Lung (tissue), 12 donors: ENCODE measurements around the gene NRXN2. TPM values are rescaled to one million over a fixed set of nuclear protein-coding genes. Genes with fewer than 3 reads are reported as not detected.

Source experiments
- ATAC-seq: fragments of 200-7000 bp; cut with Tn5 transposase; one replicate; pipeline ENCODE4 v1.9.1; 2020; ENCODE audit warnings: moderate number of reproducible peaks; ENCODE audit not compliant: insufficient read depth, low FRiP score
- DNase-seq, 3 donors: peaks; one replicate each; pipeline ENCODE4 v3.0.0-alpha.2; 2013 to 2017
- H3K27ac ChIP-seq, 2 donors: one replicate each; pipeline ENCODE4 v1.5.1; 2013; ENCODE audit warnings: mild to moderate bottlenecking in 2 of 2, moderate library complexity in 2 of 2, control low read depth in 1 of 2, inconsistent platforms in 1 of 2, low read depth in 1 of 2, low read length in 1 of 2
- H3K27me3 ChIP-seq, 3 donors: one replicate each; pipeline ENCODE4 v1.5.1; 2013; ENCODE audit warnings: low read length in 2 of 3; ENCODE audit not compliant: control insufficient read depth in 3 of 3, insufficient read depth in 3 of 3
- H3K36me3 ChIP-seq, 4 donors: one replicate each; pipeline ENCODE4 v1.5.1; 2013; ENCODE audit warnings: low read length in 4 of 4, mild to moderate bottlenecking in 1 of 4, moderate library complexity in 1 of 4; ENCODE audit not compliant: control insufficient read depth in 4 of 4, insufficient read depth in 4 of 4
- H3K4me1 ChIP-seq, 5 donors: one replicate each; pipeline ENCODE4 v1.5.1; 2013; ENCODE audit warnings: low read length in 5 of 5, mild to moderate bottlenecking in 2 of 5, moderate library complexity in 1 of 5; ENCODE audit not compliant: control insufficient read depth in 5 of 5, insufficient read depth in 5 of 5
- H3K4me3 ChIP-seq: one replicate; pipeline ENCODE4 v1.5.1; 2013; ENCODE audit warnings: mild to moderate bottlenecking, control low read depth, moderate library complexity
- H3K9ac ChIP-seq, 2 donors: one replicate each; pipeline ENCODE4 v1.5.1; 2013; ENCODE audit warnings: low read length in 2 of 2, control low read depth in 1 of 2; ENCODE audit not compliant: insufficient read depth in 1 of 2
- H3K9me3 ChIP-seq, 4 donors: one replicate each; pipeline ENCODE4 v1.5.1; 2013; ENCODE audit warnings: low read length in 3 of 4, mild to moderate bottlenecking in 1 of 4, moderate library complexity in 1 of 4; ENCODE audit not compliant: control insufficient read depth in 4 of 4, insufficient read depth in 3 of 4
- CTCF ChIP-seq: IDR thresholded peaks from 2 replicates; pipeline ENCODE4 v1.5.1; 2012; ENCODE audit warnings: mild to moderate bottlenecking; ENCODE audit errors: control extremely low read depth, extremely low read depth
- whole genome bisulfite sequencing, 2 donors: extraction: QIAGEN DNeasy Blood & Tissue Kit; methylation state at CpG; one replicate each; pipeline ENCODE4 v1.1.7; 2013; 5-methylcytosine and 5-hydroxymethylcytosine counted together
- polyA plus RNA-seq, 2 donors: library from polyadenylated mRNA; stranded (reverse); fragments of 200-250 nt; gene quantifications; one replicate each; pipeline ENCODE4 v1.2.1, GENCODE V29; 2013
- total RNA-seq, 2 donors: library from RNA; depleted of rRNA in 1 of 2; stranded (reverse); fragments of >200 nt in 1 of 2; gene quantifications; one replicate each; pipeline ENCODE4 v1.2.1, GENCODE V29; 2014 to 2021
- donor health status: control.
- donor health status: control.
- donor health status: Bipolar disorder and iron deficiency.
- donor health status: healthy.
- donor health status: DM: yes; HTN: yes; CAD: no.

NRXN2 gene
- total and polyA plus RNA-seq, 4 donors, result 0.39 to 6.6 (median 1.1) TPM

DNA sequence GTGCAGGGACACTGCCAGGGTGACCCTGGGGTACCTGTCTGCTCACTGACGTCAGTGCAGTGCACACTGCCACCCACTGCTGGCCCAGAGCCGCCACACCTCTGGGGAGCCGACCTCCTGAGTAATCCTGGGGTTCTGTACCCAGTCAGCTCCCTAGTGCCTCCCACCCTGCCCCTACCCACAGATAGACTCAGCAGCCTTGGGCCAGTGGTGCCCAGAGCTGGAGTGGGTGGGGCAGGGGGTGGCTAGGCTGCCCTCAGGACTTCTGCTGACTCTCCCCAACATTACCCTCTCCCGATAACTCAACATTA, 5.8 kb downstream of the NRXN2 start:
- peaks cover 0 to 14% (median 0%) of the 10 kb centered on the region in 5 donors for H3K4me1 ChIP-seq
- TF ChIP-seq CTCF, result no peak
- WGBS, 2 donors, result 68 to 82% methylated on average over 3 to 4 of the region's 4 CpGs
- peaks cover 23 to 77% (median 51%) of the 10 kb centered on the region in 3 donors for H3K27me3 ChIP-seq
- no peak overlapping the region for H3K27ac ChIP-seq
- ATAC-seq, result no peak
- no peaks in the 10 kb centered on the region for H3K9me3 ChIP-seq
- no peaks in the 10 kb centered on the region for H3K36me3 ChIP-seq
- H3K4me3 ChIP-seq, result no peak overlapping the region
- DNase-seq, result no peak
- H3K9ac ChIP-seq, result no peak overlapping the region

DNA sequence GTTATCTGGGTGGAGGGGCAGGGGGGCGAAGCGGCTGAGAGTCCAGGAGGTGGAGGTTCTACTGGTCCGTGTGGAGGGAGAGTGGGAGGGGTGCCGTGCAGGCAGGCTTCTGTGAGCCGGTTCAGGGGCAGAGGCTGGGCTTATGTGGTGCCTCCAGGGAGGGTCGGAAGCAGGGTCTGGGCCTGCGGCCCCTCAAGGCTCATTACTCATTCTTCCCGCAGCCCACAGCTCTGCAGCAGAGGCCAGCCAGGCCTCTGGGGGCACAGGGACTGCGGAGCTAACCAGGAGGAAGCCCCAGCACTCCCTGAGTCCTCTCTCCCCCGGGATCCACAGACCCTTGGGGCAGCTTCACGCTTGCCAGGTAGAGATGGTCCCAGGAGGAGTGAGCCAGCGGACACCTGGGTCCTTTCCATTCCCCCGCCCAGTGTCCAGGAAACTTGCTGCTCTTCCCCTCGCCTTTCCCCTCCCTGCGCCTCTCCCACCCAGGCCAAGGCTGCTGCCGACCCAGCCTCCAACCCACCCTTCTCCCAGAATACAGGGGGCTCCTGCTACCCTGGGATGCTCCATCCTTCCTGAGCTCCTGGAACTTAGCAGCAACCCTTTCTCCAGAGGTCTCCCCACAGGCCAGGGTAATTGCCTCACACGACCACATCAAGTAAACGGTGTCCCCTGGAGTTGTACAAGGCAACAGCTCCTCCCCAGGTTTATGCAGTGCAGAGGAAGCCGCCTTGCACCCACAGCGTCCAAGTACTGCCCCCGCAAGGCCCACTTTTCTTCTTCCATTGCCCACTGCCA, 6.3 kb downstream of the NRXN2 start:
- no peaks in the 10 kb centered on the region for H3K36me3 ChIP-seq
- H3K27me3 ChIP-seq, result peaks cover 23 to 77% (median 52%) of the 10 kb centered on the region in 3 donors
- no peaks in the 10 kb centered on the region for H3K9me3 ChIP-seq
- no peak overlapping the region for H3K9ac ChIP-seq
- no peak for ATAC-seq
- H3K4me1 ChIP-seq, result peaks cover 0 to 16% (median 0%) of the 10 kb centered on the region in 5 donors
- TF ChIP-seq CTCF, result no peak
- no peak overlapping the region for H3K27ac ChIP-seq
- no peak overlapping the region for H3K4me3 ChIP-seq
- DNase-seq, result no peak
- WGBS, 2 donors, result 41 to 46% methylated on average over 20 to 21 of the region's 21 CpGs

DNA sequence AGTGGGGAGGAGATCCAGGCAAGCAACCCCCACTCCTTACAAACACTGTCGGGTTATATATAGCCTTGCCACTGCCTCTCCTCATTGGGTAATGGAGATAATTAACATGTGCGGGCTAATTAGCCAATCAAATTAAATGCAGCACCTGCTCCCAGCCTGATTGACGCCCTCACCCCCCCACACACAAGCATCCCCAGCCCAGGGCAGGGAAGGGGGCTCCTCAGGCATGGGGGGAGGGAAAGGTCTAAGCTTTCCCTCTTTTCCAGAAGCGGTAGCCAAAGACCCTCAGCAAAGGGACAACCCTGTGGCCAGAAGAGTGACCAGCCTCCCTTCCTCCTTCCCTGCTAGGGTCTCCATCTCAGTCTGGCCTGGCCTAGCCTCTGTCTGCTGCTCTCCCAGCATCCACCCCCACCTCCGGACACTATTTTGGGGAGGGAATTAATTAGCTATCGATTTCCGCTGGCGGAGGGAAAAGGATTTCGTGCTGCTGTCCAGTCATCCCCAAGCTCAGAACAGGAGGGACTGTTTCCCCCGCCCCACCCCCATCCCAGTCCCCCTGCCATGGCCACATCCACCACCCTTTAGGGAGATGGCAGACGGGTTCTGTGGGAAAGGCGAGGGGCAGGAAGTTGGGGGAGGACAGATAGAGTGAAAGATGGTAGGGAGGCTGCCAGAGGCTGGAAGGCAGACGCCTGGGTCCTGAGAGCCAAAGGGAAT, 7.1 kb downstream of the NRXN2 start:
- Histone ChIP-seq H3K9me3 (no peaks in the 10 kb centered on the region), H3K4me3 (no peak overlapping the region), H3K27me3 (peaks cover 23 to 75% (median 57%) of the 10 kb centered on the region in 3 donors), H3K27ac (no peak overlapping the region), H3K36me3 (no peaks in the 10 kb centered on the region), H3K9ac (no peak overlapping the region), H3K4me1 (peaks cover 0 to 16% (median 7%) of the 10 kb centered on the region in 5 donors)
- DNase-seq (no peak), ATAC-seq (no peak)
- TF ChIP-seq CTCF, result no peak
- WGBS, 2 donors, result 45 to 53% methylated on average over 13 of the region's 13 CpGs
